Fibroblast of skin of scalp (primary cell): ENCODE data around the gene USH1G.

Experiments used
- DNase-seq: peaks from one replicate; pipeline ENCODE4 v3.0.0-alpha.2; 2013

USH1G gene

DNA sequence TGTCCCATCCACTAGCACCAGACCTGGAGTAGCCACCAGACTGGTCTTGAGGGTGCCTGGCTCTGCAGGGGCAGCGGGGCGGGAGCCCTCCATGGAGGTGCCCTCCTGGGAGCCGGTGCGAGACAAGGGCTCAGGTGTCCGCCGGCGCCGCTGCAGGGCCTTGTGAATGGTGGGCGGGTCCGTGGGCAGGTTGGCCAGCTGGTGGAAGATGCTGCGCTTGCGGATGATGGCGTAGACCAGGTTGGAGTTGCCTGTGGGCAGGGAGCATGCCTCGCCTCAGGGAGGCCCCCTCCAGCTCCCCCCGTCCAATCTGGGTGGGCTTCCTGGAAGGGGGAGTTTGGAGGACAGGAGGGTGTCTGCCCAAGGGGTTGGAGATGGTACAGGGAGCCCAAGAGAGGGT, 31.1 kb upstream of the USH1G start:
- no peak for DNase-seq

DNA sequence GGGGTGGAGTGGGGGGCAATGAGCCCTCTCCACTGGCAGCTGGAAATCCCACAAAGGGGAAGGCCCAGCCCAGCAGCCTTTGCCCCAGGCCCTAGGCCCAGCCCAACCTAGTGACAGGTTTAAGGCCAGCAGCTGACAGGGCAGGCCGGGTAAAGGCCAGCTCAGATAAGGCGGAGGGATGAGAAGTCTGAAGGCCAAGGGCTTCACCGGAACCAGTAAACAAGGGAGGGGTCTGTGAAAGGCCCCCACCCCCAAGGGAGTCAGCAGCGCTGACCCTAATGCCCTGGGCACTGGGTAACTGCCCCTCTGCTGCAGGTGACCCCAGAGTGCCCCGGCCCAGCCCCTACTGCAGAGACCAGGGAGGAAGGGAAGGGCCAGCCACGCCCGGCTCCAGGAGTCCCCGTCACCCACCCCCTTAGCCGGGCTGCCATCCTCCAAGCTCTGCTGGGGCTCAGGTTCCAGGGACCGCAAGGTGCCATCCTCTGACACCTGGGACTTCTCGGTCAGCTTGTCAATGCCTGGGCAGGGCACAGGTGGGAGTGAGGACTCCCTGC, 30.2 kb upstream of the USH1G start:
- no peak for DNase-seq

DNA sequence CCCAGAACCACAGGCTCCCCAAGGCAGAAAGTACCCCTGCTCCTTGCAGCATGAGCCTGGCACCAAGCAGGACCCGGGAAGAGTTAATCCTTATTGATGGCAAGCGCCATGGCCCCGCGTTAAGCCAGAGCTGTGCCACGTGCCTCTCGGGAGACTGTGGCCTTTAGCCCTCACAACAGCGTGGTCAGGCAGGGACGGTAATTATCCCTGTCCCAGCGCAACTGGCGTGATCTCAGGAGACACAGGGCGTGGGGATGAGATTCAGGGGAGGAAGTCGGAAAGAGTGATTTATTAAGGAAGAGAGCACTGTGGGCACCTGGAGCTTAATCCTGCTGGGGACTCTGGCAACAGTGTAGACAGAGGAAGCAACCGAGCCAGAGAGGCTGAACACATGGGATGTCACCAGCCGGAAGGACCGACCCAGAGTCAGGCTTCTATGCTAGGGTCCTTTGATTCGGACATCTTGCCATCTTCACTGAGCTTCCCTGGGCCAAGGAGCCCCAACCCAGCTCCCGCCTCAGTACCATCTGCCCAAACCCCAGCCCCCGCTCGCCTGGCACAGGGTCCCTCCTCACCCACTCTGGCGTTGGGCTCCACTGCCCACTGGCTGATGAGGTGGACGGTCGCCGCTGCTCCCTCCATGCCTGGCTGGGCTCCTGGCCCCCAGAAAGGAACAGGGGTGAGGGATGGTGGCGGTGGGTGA, 29.5 kb upstream of the USH1G start:
- DNase-seq: no peak

DNA sequence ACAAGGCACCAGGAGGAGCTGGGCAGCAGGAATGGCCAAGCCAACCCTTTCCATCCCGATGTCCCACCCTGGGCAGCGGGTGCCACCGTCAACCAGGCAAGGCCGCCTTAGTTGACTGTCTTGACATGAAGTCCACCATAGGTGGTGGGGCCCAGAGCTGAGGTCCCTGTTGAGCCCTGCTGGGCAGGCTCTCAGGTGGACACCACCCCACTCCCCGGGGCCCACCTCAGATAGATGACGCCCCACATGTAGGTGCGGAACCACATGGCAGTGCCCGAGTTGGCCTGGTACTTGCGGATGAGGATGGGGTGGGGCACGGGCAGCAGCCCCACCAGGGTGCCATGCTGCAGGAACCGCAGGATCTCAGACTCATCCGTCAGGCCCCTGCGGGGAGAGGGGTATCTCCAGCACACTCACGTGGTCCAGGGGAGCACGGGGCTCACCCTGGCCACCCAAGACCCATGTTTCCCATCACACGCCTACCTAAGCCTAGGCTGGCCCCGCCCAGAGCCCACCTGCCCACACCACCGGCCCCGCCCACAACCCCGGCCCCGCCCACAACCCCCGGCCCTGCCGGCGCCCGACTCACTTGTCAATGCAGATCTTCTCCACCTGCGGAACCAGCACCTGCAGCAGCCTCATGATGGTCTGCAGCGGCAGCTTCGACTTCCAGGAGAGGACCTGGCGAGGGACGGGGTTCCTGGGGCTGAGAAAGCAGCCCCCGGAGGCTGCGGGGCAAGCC, 28.8 kb upstream of the USH1G start:
- no peak for DNase-seq

DNA sequence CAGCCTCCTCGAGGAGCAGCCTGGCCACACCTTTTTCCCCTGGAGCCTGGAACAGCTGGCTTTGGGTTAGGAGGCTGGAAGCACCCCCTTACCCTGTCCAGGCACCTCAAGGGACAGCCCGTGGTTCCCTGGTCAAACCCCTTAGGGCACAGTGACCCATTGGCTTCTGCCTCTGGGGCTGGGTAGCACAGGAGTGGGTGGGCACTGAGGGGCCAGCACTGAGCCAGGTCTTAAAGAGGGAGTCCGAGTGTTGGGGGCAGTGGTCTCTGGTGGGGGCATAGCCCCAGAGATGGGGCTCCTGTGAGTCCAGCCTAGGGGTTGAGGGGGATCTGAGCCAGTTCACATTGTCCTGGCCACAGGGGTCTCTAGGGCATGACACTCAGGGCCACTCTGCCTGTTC, 28.0 kb upstream of the USH1G start:
- DNase-seq: no peak

DNA sequence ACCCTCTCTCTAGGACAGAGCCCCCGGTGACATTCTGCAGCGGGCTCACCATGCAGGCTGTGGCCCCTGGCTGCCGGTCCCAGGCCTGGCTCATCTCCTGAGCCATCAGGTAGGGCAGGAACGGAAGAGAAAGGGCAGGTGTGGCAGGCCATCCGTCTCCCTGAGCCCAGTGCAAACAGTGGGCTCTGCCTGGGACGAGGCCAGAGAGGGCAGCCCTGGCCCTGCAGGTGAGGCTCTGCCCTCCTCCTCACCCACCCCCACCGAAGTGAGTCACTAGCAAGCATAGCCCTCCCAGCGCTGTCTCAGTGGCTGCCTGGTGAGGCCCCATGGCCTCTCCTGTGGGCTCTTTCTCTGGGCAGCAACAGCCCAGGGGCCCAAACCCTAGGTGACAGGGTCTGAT, 27.2 kb upstream of the USH1G start:
- DNase-seq: no peak

DNA sequence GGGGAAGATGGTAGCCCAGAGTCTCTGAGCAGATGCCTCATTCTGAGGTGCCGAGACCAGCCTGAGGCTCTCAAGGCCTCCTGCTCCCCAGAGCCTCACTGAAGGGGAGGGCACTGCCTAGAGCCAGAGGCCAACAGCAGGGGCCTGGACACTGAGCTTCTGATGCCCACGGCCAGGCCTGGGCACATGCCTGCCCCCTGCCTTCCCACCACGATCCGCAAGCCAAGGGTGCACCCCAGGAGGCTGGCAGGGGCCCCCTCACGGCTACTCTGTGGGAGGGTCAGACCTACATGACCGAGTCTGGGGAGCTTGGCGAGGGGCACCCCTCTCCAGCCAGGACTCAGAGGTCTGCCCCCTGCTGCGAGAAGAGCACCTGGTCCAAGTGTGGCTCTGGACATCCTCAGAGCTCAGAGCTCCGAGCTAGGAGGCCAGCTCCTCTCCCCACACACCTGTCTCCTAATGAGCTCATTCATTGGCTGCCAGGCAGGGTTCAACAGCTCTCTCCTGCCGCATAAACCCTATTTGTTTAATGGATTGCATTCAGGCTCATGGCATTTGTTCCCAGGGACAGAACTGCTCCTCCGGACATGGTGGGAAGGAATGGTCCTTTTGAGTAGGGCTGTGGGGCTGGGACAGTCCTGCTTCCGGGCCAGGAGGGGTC, 26.5 kb upstream of the USH1G start:
- DNase-seq: no peak

DNA sequence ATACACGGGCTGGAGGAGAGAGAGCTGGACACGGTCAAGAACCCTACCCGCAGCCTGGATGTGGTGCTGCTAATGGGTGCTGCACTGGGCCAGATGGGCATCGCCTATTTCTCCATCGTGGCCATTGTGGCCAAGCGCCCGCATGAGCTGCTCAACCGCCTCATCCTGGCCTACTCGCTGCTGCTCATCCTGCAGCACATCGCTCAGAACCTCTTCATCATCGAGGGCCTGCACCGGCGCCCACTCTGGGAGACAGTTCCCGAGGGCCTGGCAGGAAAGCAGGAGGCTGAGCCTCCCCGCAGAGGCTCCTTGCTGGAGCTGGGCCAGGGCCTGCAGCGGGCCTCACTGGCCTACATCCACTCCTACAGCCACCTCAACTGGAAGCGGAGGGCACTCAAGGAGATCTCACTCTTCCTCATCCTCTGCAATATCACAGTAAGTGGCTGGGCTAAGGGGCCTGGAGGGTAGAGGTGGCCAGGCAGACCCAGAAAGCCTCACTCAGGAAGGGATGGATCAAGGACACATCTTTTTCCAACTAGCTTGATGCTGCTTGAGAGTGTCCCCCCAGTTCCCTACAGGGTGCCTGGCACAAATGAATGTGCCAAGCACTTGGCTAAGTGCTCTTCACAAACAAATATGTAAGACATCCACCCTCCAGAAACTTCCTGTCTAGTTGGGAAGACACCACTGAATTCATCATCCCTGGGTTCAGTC, 24.1 kb upstream of the USH1G start:
- no peak for DNase-seq

DNA sequence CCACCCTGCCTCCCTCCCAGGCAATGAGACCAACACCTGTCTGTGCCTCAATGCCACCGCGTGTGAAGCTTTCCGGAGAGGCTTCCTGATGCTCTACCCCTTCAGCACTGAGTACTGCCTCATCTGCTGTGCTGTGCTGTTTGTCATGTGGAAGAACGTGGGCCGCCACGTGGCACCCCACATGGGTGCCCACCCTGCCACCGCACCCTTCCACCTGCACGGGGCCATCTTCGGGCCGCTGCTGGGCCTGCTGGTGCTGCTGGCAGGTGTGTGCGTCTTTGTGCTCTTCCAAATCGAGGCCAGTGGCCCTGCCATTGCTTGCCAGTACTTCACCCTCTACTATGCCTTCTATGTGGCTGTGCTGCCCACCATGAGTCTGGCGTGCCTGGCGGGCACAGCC, 23.6 kb upstream of the USH1G start:
- no peak for DNase-seq

DNA sequence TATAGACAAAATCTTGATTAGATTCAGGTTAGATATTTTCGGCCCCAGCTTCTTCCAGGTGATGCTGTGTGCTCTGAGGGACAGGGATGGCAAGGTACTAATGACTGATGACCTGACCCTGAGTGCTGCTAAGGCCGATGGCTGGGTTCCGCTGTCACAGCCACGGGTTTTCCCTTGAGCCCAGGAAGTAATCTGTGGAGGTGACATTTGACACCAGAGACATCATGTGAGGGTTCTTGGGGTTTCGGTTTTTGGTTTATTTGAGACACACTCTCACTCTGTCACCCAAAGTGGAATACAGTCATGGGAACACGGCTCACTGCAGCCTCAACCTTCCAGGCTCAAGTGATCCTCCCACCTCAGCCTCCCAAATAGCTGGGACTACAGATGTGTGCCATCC, 22.5 kb upstream of the USH1G start:
- no peak for DNase-seq

DNA sequence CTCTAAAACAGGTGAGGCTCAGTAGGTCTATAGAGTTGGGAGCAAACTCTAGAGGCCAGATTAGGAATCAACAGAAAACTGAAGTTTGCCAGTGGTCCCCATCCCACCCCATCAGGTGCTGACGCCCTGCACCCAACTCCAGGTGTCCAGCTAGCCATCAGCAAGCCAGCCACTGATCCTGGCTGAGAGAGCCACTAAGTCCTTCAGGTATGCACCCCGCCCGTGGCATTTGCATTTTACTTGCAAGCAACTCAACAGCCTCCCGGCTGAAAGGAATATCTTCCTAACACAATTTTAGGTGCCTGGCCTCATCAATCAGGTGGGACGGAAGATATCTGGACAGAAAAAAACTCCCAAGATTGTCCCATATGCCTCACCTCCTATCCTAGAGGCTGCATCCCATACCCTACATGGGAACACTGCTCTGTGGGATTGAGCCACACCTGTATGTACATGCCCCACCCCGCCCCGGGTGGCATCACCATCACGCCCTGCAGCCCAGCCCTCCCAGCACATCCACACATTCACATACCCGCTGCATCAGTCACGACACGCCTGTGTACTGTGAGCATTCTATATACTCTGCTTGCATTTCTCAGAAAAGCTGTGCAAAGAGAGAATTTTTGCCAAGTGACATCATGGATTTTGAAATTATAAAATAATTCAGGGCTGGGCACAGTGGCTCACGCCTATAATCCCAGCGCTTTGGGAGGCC, 20.9 kb upstream of the USH1G start:
- no peak for DNase-seq

DNA sequence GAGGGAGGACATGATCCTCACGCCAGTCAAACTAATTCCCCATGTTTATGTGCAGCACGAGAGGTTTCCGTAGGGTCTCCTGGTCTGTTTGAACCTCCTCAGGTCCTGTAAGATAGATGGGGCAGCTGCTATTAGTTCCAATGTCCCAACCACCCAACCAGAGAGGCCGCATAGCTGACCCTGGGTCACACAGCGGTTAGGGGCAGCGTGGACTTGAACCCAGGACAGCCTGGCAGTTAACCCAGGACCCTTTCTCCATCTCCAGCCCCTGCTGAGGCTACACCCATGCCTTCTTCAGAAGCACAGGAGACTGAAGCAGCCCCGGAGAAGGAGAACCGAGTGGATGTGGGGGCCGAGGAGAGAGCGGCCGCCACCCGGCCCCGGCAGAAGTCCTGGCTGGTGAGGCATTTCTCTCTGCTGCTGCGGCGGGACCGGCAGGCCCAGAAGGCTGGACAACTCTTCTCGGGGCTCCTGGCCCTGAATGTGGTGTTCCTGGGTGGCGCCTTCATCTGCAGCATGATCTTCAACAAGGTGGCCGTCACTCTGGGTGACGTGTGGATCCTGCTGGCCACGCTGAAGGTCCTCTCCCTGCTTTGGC, 18.2 kb upstream of the USH1G start:
- DNase-seq: no peak

DNA sequence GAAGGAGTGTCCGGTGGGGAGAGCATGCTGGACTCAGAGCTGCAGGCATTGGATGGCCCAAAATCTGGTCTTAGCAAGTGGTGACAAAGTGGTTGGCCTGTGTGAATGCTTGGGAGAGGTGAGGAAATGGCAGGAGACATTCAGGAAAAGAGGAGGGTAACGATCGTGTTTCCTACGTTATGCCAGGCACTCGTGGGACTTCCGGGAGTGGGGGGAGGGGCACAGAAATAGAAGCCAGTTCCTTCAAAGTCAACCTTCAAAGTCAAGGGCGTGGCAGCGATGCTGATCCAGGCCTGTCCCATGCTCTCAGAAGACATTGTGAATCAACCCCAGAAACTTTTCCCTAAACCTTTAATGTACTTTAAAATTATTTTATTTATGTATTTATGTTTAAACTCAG, 16.5 kb upstream of the USH1G start:
- DNase-seq: no peak

DNA sequence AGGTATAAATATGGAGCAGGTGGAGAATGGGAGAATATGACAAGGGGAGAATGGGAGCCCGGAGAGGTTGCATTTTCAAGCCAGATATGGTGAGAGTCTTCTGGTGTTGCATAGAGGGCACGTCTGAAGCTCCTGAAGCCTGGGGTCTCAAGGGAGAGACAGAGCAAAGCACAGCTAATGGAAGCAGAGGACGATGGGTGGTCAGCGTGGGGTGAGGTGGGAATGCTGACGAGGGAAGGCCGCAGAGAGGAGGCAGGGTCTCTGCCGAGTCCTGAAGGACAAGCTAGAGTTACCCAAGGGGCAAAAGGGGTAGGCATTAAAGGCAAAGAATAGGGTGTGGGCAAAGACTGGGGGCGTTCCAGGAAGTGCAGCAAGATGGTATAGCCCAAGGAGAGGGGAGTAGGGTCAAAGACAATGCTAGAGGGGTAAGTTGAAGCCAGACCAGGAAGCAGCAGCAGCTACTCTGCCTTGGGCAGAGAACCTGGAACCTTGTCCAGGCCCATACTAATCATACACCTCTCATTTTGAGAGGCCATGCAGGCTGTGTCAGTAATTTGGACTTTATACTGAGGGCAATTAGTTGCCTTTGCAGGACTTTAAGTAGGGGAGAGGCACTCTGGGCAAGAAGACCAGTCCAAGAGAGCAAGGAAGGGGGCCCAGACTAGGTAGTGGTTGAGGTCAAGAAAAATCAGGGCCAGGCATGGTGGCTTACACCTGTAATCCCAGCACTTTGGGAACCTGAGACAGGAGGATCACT, 15.3 kb upstream of the USH1G start:
- DNase-seq: no peak

DNA sequence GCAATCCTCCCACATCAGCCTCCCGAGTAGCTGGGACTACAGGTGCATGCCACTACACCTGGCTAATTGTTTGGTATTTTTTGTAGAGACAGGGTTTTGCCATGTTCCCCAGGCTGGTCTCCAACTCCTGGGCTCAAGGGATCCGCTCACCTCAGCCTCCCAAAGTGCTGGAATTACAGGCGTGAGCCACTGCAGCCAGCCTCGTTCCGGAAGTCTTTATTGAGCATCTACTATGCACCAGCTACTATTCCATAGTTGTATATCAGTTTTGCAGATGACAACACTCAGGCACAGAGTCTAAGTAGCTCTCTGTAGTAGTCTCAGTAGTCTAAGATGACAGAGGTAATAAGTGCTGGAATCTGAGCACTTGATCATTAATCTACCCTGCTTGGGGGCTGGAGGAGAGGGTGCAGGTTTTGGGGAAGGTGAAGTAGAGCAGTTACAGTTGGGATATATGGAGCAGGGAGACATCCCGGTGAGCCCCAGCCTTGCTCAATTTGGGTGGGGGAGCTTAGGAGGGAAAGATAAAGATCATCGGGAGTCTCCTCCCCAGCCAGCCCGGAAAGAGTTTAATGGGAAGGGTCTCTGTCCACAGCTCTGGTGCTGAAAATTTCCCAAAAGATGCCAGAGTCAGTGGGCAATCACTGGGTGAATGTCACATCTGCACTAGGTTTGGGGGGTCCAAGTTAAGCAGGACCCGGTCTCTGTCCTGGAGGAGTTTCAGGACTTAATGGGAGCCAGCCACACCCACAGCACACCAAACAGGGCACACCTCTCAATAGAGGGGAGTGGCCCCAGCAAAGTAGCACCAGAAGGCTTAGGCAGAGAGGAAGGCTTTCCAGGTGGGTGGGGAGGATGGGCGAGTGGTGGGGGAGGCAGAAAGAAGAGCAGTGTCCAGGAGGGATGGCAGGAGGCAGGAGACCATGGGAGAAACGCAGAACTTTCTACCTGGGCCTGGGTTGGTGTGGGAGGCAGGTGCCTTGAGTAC, 14.3 kb upstream of the USH1G start:
- no peak for DNase-seq

DNA sequence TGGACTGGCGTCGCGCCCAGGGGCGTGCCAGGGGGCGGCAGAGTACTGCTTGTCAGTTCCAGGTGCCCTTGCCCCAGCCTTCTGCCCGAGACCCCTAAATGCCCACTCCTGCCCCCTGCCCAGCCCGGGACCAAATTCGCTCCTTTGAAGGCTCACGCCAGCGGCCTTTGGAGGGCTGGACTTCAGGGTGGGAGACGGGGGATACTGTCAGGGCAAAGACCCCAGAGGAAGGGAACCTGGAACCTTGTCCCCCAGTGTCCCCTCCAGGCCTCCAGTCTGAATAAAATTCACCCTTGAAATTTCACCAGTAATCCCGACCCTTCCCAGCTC, 13.4 kb upstream of the USH1G start:
- no peak for DNase-seq

DNA sequence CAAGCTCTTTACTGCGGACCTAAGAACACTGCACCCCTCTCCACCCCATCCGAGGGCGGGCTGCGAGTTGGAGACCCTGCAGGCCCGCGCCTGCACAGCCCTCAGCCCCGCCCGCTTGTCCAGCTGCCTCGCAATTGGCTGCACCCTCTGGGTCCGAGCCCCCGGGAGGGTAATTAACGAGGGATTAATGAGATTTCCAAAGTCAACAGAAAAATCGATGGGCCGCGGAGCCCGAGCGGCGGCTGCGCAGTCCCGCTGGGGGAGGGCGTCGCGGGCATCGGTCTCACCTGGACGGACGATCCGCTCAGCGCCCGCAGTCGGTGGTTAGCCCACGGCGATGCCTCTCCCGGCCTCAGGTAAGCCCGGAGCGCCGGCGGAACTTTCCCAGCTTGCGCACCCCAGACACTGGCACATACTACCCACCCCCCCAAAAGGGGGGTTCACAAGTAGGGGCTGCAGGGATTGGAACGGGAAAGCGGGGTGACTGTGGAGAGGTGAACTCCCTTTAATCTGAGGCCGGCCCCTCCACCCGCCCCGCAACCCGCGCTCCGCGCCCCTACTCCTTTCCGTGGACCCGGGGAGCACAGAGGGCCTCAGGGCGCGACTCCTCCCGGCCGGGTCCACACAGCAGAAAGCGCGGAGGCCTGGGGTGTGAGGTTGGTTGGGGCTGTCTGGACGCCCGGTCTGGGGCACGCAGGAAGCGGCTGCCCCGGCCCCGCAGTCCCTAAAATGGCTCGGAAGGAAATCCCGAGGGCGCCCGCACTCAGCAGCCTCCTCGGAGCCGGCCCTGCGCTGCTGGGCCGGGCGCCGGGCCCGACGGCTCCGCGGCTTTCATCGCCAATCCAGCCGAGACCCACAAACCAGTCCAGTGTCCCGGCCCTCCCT, 12.8 kb upstream of the USH1G start, which contains the start of gene OTOP3:
OTOP3 (plus strand) TSS at position 314 of the 885 bp plus-strand sequence; CDS start at position 338, 24 bp downstream.
- DNase-seq: no peak

DNA sequence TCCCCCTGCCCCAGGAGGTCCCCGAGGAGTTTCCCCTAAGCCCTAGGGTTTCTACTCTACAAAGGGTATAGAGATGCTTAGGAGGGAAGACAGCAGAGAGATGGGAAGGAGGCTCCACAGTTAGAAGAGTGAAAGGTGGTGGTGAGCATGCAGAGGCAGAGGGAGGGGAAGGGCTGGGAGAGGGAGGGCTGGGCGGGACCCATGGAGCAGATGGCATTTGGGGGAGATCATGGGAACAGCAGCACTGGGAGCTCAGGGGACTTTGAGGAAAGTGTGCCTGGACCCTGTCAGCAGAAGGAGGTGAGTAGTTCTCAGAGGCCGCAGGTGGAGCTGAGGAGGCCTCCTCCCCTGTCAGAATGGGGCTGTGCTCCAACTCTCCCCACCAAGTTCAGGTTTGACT, 12.0 kb upstream of the USH1G start:
- DNase-seq: no peak

DNA sequence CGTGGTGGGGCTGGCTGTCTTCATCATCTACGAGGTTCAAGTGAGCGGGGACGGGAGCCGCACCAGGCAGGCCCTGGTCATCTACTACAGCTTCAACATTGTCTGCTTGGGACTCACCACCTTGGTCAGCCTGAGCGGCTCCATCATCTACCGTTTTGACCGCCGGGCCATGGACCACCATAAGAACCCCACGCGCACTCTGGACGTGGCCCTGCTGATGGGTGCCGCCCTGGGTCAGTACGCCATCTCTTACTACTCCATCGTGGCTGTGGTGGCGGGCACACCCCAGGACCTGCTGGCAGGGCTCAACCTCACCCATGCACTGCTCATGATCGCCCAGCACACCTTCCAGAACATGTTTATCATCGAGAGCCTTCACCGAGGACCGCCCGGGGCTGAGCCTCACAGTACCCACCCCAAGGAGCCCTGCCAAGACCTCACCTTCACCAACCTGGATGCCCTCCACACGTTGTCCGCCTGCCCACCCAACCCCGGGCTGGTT, 7.5 kb upstream of the USH1G start:
- DNase-seq: no peak
